ENCODE results near the gene LARP6. TPM values are rescaled to one million over a fixed set of nuclear protein-coding genes. Genes with fewer than 3 reads are reported as not detected.

The LARP6 gene
- total RNA-seq, 1 experiment from 2014 or later: 53.6 TPM

DNA sequence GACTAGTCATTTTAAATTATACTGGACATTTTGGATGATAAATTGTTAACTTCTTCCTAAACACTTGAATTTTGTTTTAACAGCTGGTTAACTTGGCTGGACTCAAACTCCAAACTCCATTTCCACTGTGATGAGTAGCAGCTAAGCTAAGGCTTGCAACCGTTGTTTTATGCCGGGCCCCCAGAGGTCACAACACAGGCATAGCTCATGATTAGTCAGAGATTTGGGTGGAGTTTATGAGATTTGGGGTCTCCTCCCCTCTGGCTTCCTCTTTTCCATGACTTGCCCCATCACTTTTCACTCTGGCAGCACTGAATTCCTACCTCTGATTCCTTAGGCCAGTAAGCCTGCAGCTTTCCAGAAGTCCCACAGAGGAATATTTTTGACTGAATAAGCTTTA, 25.4 kb upstream of the LARP6 start:
- CTCF ChIA-PET: interaction anchor here (0.6 kb wide), 1 partner anchor 1320 kb away, joined by 3 read pairs; no protein-coding TSS in a partner anchor
- no TSS peak for BruUV-seq (replicated peaks)
- H3K4me3 ChIP-seq (ENCODE audit: low read depth, low read length, poor library complexity, severe bottlenecking): no peak overlapping the region
- TF ChIP-seq EZH2 (IDR thresholded peaks at IDR 0.05; ENCODE audit: borderline replicate concordance, low read depth, low read length, poor library complexity, severe bottlenecking): no peak
- TF ChIP-seq, protein P1, sequence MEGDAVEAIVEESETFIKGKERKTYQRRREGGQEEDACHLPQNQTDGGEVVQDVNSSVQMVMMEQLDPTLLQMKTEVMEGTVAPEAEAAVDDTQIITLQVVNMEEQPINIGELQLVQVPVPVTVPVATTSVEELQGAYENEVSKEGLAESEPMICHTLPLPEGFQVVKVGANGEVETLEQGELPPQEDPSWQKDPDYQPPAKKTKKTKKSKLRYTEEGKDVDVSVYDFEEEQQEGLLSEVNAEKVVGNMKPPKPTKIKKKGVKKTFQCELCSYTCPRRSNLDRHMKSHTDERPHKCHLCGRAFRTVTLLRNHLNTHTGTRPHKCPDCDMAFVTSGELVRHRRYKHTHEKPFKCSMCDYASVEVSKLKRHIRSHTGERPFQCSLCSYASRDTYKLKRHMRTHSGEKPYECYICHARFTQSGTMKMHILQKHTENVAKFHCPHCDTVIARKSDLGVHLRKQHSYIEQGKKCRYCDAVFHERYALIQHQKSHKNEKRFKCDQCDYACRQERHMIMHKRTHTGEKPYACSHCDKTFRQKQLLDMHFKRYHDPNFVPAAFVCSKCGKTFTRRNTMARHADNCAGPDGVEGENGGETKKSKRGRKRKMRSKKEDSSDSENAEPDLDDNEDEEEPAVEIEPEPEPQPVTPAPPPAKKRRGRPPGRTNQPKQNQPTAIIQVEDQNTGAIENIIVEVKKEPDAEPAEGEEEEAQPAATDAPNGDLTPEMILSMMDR (conservative IDR thresholded peaks at IDR 0.05; ENCODE audit: low read depth, low read length): no peak
- no peaks in the 10 kb centered on the region for H3K27me3 ChIP-seq (replicated peaks; ENCODE audit: insufficient read depth, low read depth, low read length, poor library complexity)
- H3K36me3 ChIP-seq (ENCODE audit: insufficient read depth, low read length, poor library complexity, severe bottlenecking): no peaks in the 10 kb centered on the region
- peaks cover 9% of the 10 kb centered on the region for H3K4me1 ChIP-seq (ENCODE audit: insufficient read depth, low read length, poor library complexity, severe bottlenecking)
- POLR2A ChIA-PET (ENCODE audit: low non-redundant PET): no interaction called here
- H3K27ac ChIP-seq (ENCODE audit: low read depth, low read length, poor library complexity, severe bottlenecking): no peak overlapping the region
- no peak for DNase-seq (ENCODE audit: low spot score)
- intact Hi-C loops (cut with micrococcal nuclease; ENCODE audit: unreplicated experiment): loop anchor here (5.0 kb wide), 1 partner anchor 202 kb away; no protein-coding TSS in a partner anchor
- no peaks in the 10 kb centered on the region for H3K9me3 ChIP-seq (ENCODE audit: low read depth, low read length, poor library complexity, severe bottlenecking)

GRCh38 chr15:70876683-70877082, 22.7 kb upstream of the LARP6 start:
- ChIA-PET CTCF (no interaction called here), POLR2A (ENCODE audit: low non-redundant PET) (no interaction called here)
- H3K27me3 ChIP-seq (replicated peaks; ENCODE audit: insufficient read depth, low read depth, low read length, poor library complexity): no peaks in the 10 kb centered on the region
- TF ChIP-seq EZH2 (IDR thresholded peaks at IDR 0.05; ENCODE audit: borderline replicate concordance, low read depth, low read length, poor library complexity, severe bottlenecking): no peak
- TF ChIP-seq, protein P1 (conservative IDR thresholded peaks at IDR 0.05; ENCODE audit: low read depth, low read length): no peak
- H3K36me3 ChIP-seq (ENCODE audit: insufficient read depth, low read length, poor library complexity, severe bottlenecking): no peaks in the 10 kb centered on the region
- no peak overlapping the region for H3K4me3 ChIP-seq (ENCODE audit: low read depth, low read length, poor library complexity, severe bottlenecking)
- H3K9me3 ChIP-seq (ENCODE audit: low read depth, low read length, poor library complexity, severe bottlenecking): no peaks in the 10 kb centered on the region
- no peak for DNase-seq (ENCODE audit: low spot score)
- intact Hi-C loops (cut with micrococcal nuclease; ENCODE audit: unreplicated experiment): loop anchor here (5.0 kb wide), 1 partner anchor 199 kb away; no protein-coding TSS in a partner anchor
- no TSS peak for BruUV-seq (replicated peaks)
- no peak overlapping the region for H3K27ac ChIP-seq (ENCODE audit: low read depth, low read length, poor library complexity, severe bottlenecking)
- H3K4me1 ChIP-seq (ENCODE audit: insufficient read depth, low read length, poor library complexity, severe bottlenecking): peaks cover 9% of the 10 kb centered on the region

DNA sequence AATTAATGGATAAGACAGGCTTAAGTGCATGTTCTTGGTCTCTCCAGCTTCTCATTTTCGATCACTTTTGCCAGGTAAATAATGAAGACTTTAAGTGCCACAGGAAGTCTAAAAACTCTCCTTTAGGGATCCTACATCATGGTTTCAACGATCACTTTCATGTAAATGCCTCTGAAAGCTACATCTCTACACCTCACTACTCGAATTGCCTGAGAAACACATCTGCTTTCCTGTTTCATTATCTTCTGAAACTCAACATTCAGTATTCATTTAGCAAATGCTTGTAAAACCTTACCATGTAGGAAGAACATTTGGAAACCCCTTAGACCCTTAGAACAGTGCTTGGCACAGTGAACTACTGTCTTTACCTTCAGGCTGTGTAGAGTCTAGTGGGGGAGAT, 22.1 kb upstream of the LARP6 start:
- Histone ChIP-seq H3K27ac (ENCODE audit: low read depth, low read length, poor library complexity, severe bottlenecking) (no peak overlapping the region), H3K36me3 (ENCODE audit: insufficient read depth, low read length, poor library complexity, severe bottlenecking) (no peaks in the 10 kb centered on the region), H3K4me3 (ENCODE audit: low read depth, low read length, poor library complexity, severe bottlenecking) (no peak overlapping the region), H3K27me3 (replicated peaks; ENCODE audit: insufficient read depth, low read depth, low read length, poor library complexity) (no peaks in the 10 kb centered on the region), H3K4me1 (ENCODE audit: insufficient read depth, low read length, poor library complexity, severe bottlenecking) (peaks cover 9% of the 10 kb centered on the region), H3K9me3 (ENCODE audit: low read depth, low read length, poor library complexity, severe bottlenecking) (no peaks in the 10 kb centered on the region)
- ChIA-PET POLR2A (ENCODE audit: low non-redundant PET) (no interaction called here), CTCF (no interaction called here)
- intact Hi-C loops (cut with micrococcal nuclease; ENCODE audit: unreplicated experiment): loop anchor here (5.0 kb wide), 1 partner anchor 199 kb away; no protein-coding TSS in a partner anchor
- DNase-seq (ENCODE audit: low spot score): no peak
- no TSS peak for BruUV-seq (replicated peaks)
- TF ChIP-seq, protein P1 (conservative IDR thresholded peaks at IDR 0.05; ENCODE audit: low read depth, low read length): no peak
- TF ChIP-seq EZH2 (IDR thresholded peaks at IDR 0.05; ENCODE audit: borderline replicate concordance, low read depth, low read length, poor library complexity, severe bottlenecking): no peak

Measured in A673 (cell line).